Gastroesophageal sphincter (tissue), 3 donors: ENCODE data around the gene MYLK.

Source experiments
- CTCF ChIP-seq, 4 experiments: fragments of 200-600 bp in 2 of 4; fragments of 450-650 bp in 2 of 4; sonication (generic) in 1 of 4; IDR thresholded peaks; one replicate each; pipeline ENCODE4 v1.5.1; 2017 to 2019; ENCODE audit warnings: antibody characterized with exemption in 4 of 4, mild to moderate bottlenecking in 2 of 4, moderate library complexity in 2 of 4
- POLR2AphosphoS5 ChIP-seq: sonication (generic); formaldehyde crosslinking; IDR thresholded peaks from one replicate; pipeline ENCODE4 v1.6.1; 2017; ENCODE audit warnings: antibody characterized with exemption

- no peak for TF ChIP-seq POLR2AphosphoS5
- no peak for TF ChIP-seq CTCF (IDR thresholded peaks at IDR 0.05)
Observed at GRCh38 chr3:123685780-123686179, 198.4 kb downstream of the MYLK start.
